T-cell (primary cell): Measurements from ENCODE around the gene APBB2. TPM values are rescaled to one million over a fixed set of nuclear protein-coding genes. Genes with fewer than 3 reads are reported as not detected.

ENCODE experiments used
- ATAC-seq, 4 experiments: fragments of 200-7000 bp in 3 of 4; fragments of 150-1000 bp in 1 of 4; cut with Tn5 transposase; replicated peaks in 1 of 4; 1 replicate in 3 of 4; 2 replicates in 1 of 4; pipeline ENCODE4 v1.10.0; 2021; ENCODE audit warnings: moderate library complexity in 3 of 4, mild to moderate bottlenecking in 2 of 4, moderate number of reproducible peaks in 1 of 4
- CTCF ChIA-PET, 2 donors: fragments of 300-600 bp; sonication (Branson Sonifier 250); formaldehyde crosslinking; loops; one replicate each; lab custom pipeline; 2022; ENCODE audit warnings: antibody characterized with exemption in 2 of 2; lab: Charles Lee
- POLR2A ChIA-PET, 2 donors: fragments of 300-600 bp; sonication (Branson Sonifier 250); formaldehyde crosslinking; loops; one replicate each; lab custom pipeline; 2022; ENCODE audit warnings: antibody characterized with exemption in 2 of 2; lab: Charles Lee
- DNase-seq, 35 experiments: peaks; one replicate each; pipeline versions ENCODE4 v3.0.0 to v3.0.0-alpha.2; 2013 to 2023
- H3K27ac ChIP-seq: one replicate; pipeline ENCODE4 v1.5.1; 2013; ENCODE audit warnings: low read length
- H3K27me3 ChIP-seq, 2 experiments: replicated peaks in 1 of 2; 1 replicate in 1 of 2; 2 replicates in 1 of 2; pipeline versions ENCODE4 v1.6.1 to v1.7.0; 2013; ENCODE audit warnings: low read length in 1 of 2, mixed read lengths in 1 of 2; ENCODE audit not compliant: control insufficient read depth in 2 of 2, insufficient read depth in 2 of 2; ENCODE audit errors: extremely low read depth in 1 of 2
- H3K36me3 ChIP-seq, 2 donors: 1 replicate in 1 of 2; 2 replicates in 1 of 2; pipeline versions ENCODE4 v1.6.1 to v1.7.0; 2013; ENCODE audit warnings: low read length in 1 of 2; ENCODE audit not compliant: control insufficient read depth in 2 of 2, insufficient read depth in 1 of 2; ENCODE audit errors: extremely low read depth in 1 of 2
- H3K4me1 ChIP-seq, 2 experiments: 1 replicate in 1 of 2; 2 replicates in 1 of 2; pipeline versions ENCODE4 v1.6.1 to v1.7.0; 2013; ENCODE audit warnings: low read length in 2 of 2, mixed read lengths in 1 of 2; ENCODE audit not compliant: insufficient read depth in 2 of 2, control insufficient read depth in 1 of 2; ENCODE audit errors: extremely low read depth in 1 of 2
- H3K4me3 ChIP-seq, 2 donors: 1 replicate in 1 of 2; 2 replicates in 1 of 2; pipeline versions ENCODE4 v1.5.1 to v1.7.0; 2013; ENCODE audit warnings: mild to moderate bottlenecking in 2 of 2, low read length in 1 of 2, moderate library complexity in 1 of 2; ENCODE audit not compliant: control insufficient read depth in 1 of 2; ENCODE audit errors: extremely low read depth in 1 of 2
- H3K9me3 ChIP-seq: 2 replicates; pipeline ENCODE4 v1.7.0; 2013
- H3K27ac Mint-ChIP-seq, 2 donors: one replicate each; pipeline ENCODE4 v1.8.0; 2020 to 2021; ENCODE audit warnings: mild to moderate bottlenecking in 2 of 2, mixed read lengths in 2 of 2
- H3K27me3 Mint-ChIP-seq, 2 donors: one replicate each; pipeline ENCODE4 v1.8.0; 2021 to 2022; ENCODE audit warnings: mixed read lengths in 2 of 2
- H3K36me3 Mint-ChIP-seq: one replicate; pipeline ENCODE4 v1.8.0; 2021; ENCODE audit warnings: mixed read lengths
- H3K4me1 Mint-ChIP-seq, 3 donors: one replicate each; pipeline ENCODE4 v1.8.0; 2020 to 2022; ENCODE audit warnings: mixed read lengths in 3 of 3, mild to moderate bottlenecking in 1 of 3
- H3K4me3 Mint-ChIP-seq, 3 donors: one replicate each; pipeline ENCODE4 v1.8.0; 2020 to 2022; ENCODE audit warnings: mild to moderate bottlenecking in 3 of 3, mixed read lengths in 3 of 3, moderate library complexity in 3 of 3
- H3K9me3 Mint-ChIP-seq, 3 donors: one replicate each; pipeline ENCODE4 v1.8.0; 2020 to 2022; ENCODE audit warnings: mixed read lengths in 3 of 3
- WGBS: methylation state at CpG from one replicate; pipeline ENCODE4 v1.1.5; 2013; ENCODE audit warnings: missing lambda C conversion rate; ENCODE audit not compliant: insufficient coverage; 5-methylcytosine and 5-hydroxymethylcytosine counted together
- total RNA-seq, 35 experiments: library from RNA in 6 of 35; stranded (reverse) in 6 of 35; fragments of 120-200 nt in 1 of 35; gene quantifications; one replicate each; pipeline versions ENCODE4 v1.2.1 to v1.2.4 and lab custom pipeline; 2013 to 2026

Gene APBB2
- total RNA-seq, 5 donors from 2014 or later (not counting 1 experiment from before 2014, with no cell fraction given), result 0.23 to 1.6 (median 0.70) TPM

GRCh38 chr4:40800064-40800463, 414.3 kb downstream of the APBB2 start:
- POLR2A ChIA-PET, result interaction anchor here in 1 of 2 donors (0.6 kb wide), 1 partner anchor 41 kb away, joined by 3 read pairs; no protein-coding TSS in a partner anchor

DNA sequence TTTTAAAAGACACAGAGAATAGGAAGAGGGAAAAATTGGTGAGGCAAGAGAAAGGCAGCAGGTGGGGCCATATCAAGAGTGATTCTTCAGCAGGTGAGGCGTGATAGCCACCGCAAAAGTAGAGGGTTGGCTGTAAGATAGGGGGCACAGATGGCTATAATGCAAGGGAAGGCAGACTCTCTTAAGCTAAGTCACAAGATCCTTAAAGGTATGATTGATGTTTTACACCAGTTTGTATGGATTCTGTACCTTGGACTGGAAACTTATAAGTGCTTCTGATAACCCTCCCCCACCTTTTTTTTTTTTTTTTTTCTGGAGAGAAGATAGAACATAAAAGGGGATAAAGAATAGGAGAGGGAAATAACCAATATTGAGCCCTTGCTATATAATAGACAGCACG, 424.6 kb downstream of the APBB2 start:
- DNase-seq (no peak), ATAC-seq (no peak)
- 100% methylated on average over 2 of the region's 3 CpGs for WGBS
- Mint-ChIP-seq H3K9me3 (no peaks in the 10 kb centered on the region), H3K27ac (no peak overlapping the region), H3K36me3 (no peaks in the 10 kb centered on the region), H3K4me3 (no peak overlapping the region), H3K27me3 (peaks cover 0 to 7% of the 10 kb centered on the region in 2 donors), H3K4me1 (no peaks in the 10 kb centered on the region)
- POLR2A ChIA-PET, result no interaction called here
- Histone ChIP-seq H3K4me1 (no peaks in the 10 kb centered on the region), H3K4me3 (no peak overlapping the region), H3K9me3 (no peaks in the 10 kb centered on the region), H3K36me3 (no peaks in the 10 kb centered on the region), H3K27me3 (peaks cover 0 to 2% of the 10 kb centered on the region in 2 experiments), H3K27ac (no peak overlapping the region)
- CTCF ChIA-PET, result interaction anchor here (0.6 to 0.7 kb wide), 2 partner anchors 100 to 182 kb away, joined by 3 to 6 read pairs; no protein-coding TSS in a partner anchor

More at GRCh38 chr4:40800064-40800463, 414.3 kb downstream of the APBB2 start:
- no peaks in the 10 kb centered on the region for H3K9me3 Mint-ChIP-seq
- ATAC-seq (no peak), DNase-seq (no peak)
- no peaks in the 10 kb centered on the region for H3K27me3 ChIP-seq
- H3K4me1 ChIP-seq, result no peaks in the 10 kb centered on the region
- H3K4me3 ChIP-seq, result no peak overlapping the region
- no peaks in the 10 kb centered on the region for H3K36me3 ChIP-seq
- no peak overlapping the region for H3K27ac Mint-ChIP-seq
- CTCF ChIA-PET, result interaction anchor here in 1 of 2 donors (0.9 kb wide), 1 partner anchor 1739 kb away, joined by 3 read pairs; no protein-coding TSS in a partner anchor
- no peak overlapping the region for H3K4me3 Mint-ChIP-seq
- H3K27me3 Mint-ChIP-seq, result no peaks in the 10 kb centered on the region
- no peaks in the 10 kb centered on the region for H3K4me1 Mint-ChIP-seq
- no peaks in the 10 kb centered on the region for H3K36me3 Mint-ChIP-seq
- H3K9me3 ChIP-seq, result no peaks in the 10 kb centered on the region
- 63% methylated on average over 1 of the region's 3 CpGs for WGBS
- no peak overlapping the region for H3K27ac ChIP-seq

GRCh38 chr4:40789031-40789430, 425.3 kb downstream of the APBB2 start:
- no peaks in the 10 kb centered on the region for H3K9me3 ChIP-seq
- H3K27me3 ChIP-seq, result peaks cover 0 to 2% of the 10 kb centered on the region in 2 experiments
- H3K27ac ChIP-seq, result no peak overlapping the region
- Mint-ChIP-seq H3K4me1 (no peaks in the 10 kb centered on the region), H3K27me3 (peaks cover 0 to 7% of the 10 kb centered on the region in 2 donors), H3K9me3 (no peaks in the 10 kb centered on the region), H3K36me3 (no peaks in the 10 kb centered on the region), H3K4me3 (no peak overlapping the region), H3K27ac (no peak overlapping the region)
- ATAC-seq (no peak), DNase-seq (no peak)
- H3K36me3 ChIP-seq, result no peaks in the 10 kb centered on the region
- ChIA-PET CTCF (no interaction called here), POLR2A (no interaction called here)
- WGBS, result no CpG with 5 or more reads among the region's 1 CpG
- no peak overlapping the region for H3K4me3 ChIP-seq
- no peaks in the 10 kb centered on the region for H3K4me1 ChIP-seq

- no peaks in the 10 kb centered on the region for H3K4me1 Mint-ChIP-seq
These were observed 426.0 kb downstream of the APBB2 start for GRCh38 chr4:40788331-40788730.

GRCh38 chr4:40785727-40786126, 428.6 kb downstream of the APBB2 start:
- H3K27me3 ChIP-seq, result peaks cover 0 to 8% of the 10 kb centered on the region in 2 experiments
- POLR2A ChIA-PET, result no interaction called here
- no peak overlapping the region for H3K27ac Mint-ChIP-seq
- H3K4me1 ChIP-seq, result no peaks in the 10 kb centered on the region
- 96% methylated on average over 11 of the region's 12 CpGs for WGBS
- no peaks in the 10 kb centered on the region for H3K9me3 ChIP-seq
- H3K4me3 Mint-ChIP-seq, result no peak overlapping the region
- peaks cover 0 to 9% of the 10 kb centered on the region in 2 donors for H3K27me3 Mint-ChIP-seq
- H3K36me3 ChIP-seq, result no peaks in the 10 kb centered on the region
- no peaks in the 10 kb centered on the region for H3K36me3 Mint-ChIP-seq
- no peak overlapping the region for H3K27ac ChIP-seq
- DNase-seq (no peak), ATAC-seq (no peak)
- H3K4me1 Mint-ChIP-seq, result no peaks in the 10 kb centered on the region
- no peaks in the 10 kb centered on the region for H3K9me3 Mint-ChIP-seq
- CTCF ChIA-PET, result no interaction called here
- H3K4me3 ChIP-seq, result no peak overlapping the region

More at GRCh38 chr4:40788331-40788730, 426.0 kb downstream of the APBB2 start:
- Mint-ChIP-seq H3K27ac (no peak overlapping the region), H3K36me3 (no peaks in the 10 kb centered on the region), H3K9me3 (no peaks in the 10 kb centered on the region), H3K4me3 (no peak overlapping the region), H3K27me3 (peaks cover 0 to 7% of the 10 kb centered on the region in 2 donors)
- ChIA-PET POLR2A (no interaction called here), CTCF (no interaction called here)
- H3K9me3 ChIP-seq, result no peaks in the 10 kb centered on the region
- H3K4me3 ChIP-seq, result no peak overlapping the region
- H3K27me3 ChIP-seq, result peaks cover 0 to 2% of the 10 kb centered on the region in 2 experiments
- ATAC-seq (no peak), DNase-seq (no peak)
- H3K36me3 ChIP-seq, result no peaks in the 10 kb centered on the region
- no peaks in the 10 kb centered on the region for H3K4me1 ChIP-seq
- WGBS, result no CpG with 5 or more reads among the region's 2 CpGs
- H3K27ac ChIP-seq, result no peak overlapping the region

GRCh38 chr4:40782876-40783275, 431.5 kb downstream of the APBB2 start:
- POLR2A ChIA-PET, result interaction anchor here in 1 of 2 donors (0.6 kb wide), 1 partner anchor 679 kb away, joined by 6 read pairs; no protein-coding TSS in a partner anchor
- peaks cover 5 to 15% of the 10 kb centered on the region in 2 donors for H3K27me3 Mint-ChIP-seq
- Histone ChIP-seq H3K4me1 (no peaks in the 10 kb centered on the region), H3K4me3 (no peak overlapping the region), H3K9me3 (no peaks in the 10 kb centered on the region), H3K27me3 (peaks cover 0 to 12% of the 10 kb centered on the region in 2 experiments), H3K27ac (no peak overlapping the region), H3K36me3 (no peaks in the 10 kb centered on the region)
- ATAC-seq, result no peak
- CTCF ChIA-PET, result no interaction called here
- no peak overlapping the region for H3K27ac Mint-ChIP-seq
- peaks cover 2% of the 10 kb centered on the region for H3K36me3 Mint-ChIP-seq
- peaks cover 3 to 4% (median 3%) of the 10 kb centered on the region in 3 donors for H3K9me3 Mint-ChIP-seq
- no peak overlapping the region for H3K4me3 Mint-ChIP-seq
- WGBS, result 40% methylated on average over 1 of the region's 2 CpGs
- DNase-seq, result no peak
- no peaks in the 10 kb centered on the region for H3K4me1 Mint-ChIP-seq
